ENCODE measurements around the gene NIPAL4.

The NIPAL4 gene

GRCh38 chr5:157506981-157507780, 47.2 kb downstream of the NIPAL4 start:
- Mint-ChIP-seq H3K9me3 (no peaks in the 10 kb centered on the region), H3K27me3 (peaks cover 1% of the 10 kb centered on the region), H3K4me3 (no peak overlapping the region), H3K4me1 (ENCODE audit: low read depth) (peaks cover 55% of the 10 kb centered on the region), H3K27ac (no peak overlapping the region), H3K36me3 (ENCODE audit: low read depth) (peaks cover 92% of the 10 kb centered on the region)
- intact Hi-C loops (cut with micrococcal nuclease): loop anchor here (10.0 kb wide), 1 partner anchor 58 kb away; no protein-coding TSS in a partner anchor

- intact Hi-C loops (cut with micrococcal nuclease): loop anchor here (10.0 kb wide), 1 partner anchor 56 kb away; no protein-coding TSS in a partner anchor
- Mint-ChIP-seq H3K27me3 (peaks cover 1% of the 10 kb centered on the region), H3K4me1 (ENCODE audit: low read depth) (peaks cover 49% of the 10 kb centered on the region), H3K9me3 (no peaks in the 10 kb centered on the region), H3K36me3 (ENCODE audit: low read depth) (peaks cover 92% of the 10 kb centered on the region), H3K4me3 (no peak overlapping the region), H3K27ac (no peak overlapping the region)
Observed at GRCh38 chr5:157509093-157509492, 49.1 kb downstream of the NIPAL4 start.

- Mint-ChIP-seq H3K4me1 (ENCODE audit: low read depth) (peaks cover 45% of the 10 kb centered on the region), H3K9me3 (no peaks in the 10 kb centered on the region), H3K27me3 (peaks cover 1% of the 10 kb centered on the region), H3K4me3 (no peak overlapping the region), H3K36me3 (ENCODE audit: low read depth) (peaks cover 92% of the 10 kb centered on the region), H3K27ac (no peak overlapping the region)
- intact Hi-C loops (cut with micrococcal nuclease): loop anchor here (10.0 kb wide), 1 partner anchor 55 kb away; no protein-coding TSS in a partner anchor
Observed at GRCh38 chr5:157509587-157509986, 49.6 kb downstream of the NIPAL4 start.

GRCh38 chr5:157510682-157511081, 50.7 kb downstream of the NIPAL4 start:
- Mint-ChIP-seq H3K4me3 (no peak overlapping the region), H3K27me3 (peaks cover 1% of the 10 kb centered on the region), H3K9me3 (no peaks in the 10 kb centered on the region), H3K27ac (no peak overlapping the region), H3K36me3 (ENCODE audit: low read depth) (peaks cover 92% of the 10 kb centered on the region), H3K4me1 (ENCODE audit: low read depth) (peaks cover 35% of the 10 kb centered on the region)
- intact Hi-C loops (cut with micrococcal nuclease): loop anchor here (10.0 kb wide), 1 partner anchor 204 kb away; no protein-coding TSS in a partner anchor

DNA sequence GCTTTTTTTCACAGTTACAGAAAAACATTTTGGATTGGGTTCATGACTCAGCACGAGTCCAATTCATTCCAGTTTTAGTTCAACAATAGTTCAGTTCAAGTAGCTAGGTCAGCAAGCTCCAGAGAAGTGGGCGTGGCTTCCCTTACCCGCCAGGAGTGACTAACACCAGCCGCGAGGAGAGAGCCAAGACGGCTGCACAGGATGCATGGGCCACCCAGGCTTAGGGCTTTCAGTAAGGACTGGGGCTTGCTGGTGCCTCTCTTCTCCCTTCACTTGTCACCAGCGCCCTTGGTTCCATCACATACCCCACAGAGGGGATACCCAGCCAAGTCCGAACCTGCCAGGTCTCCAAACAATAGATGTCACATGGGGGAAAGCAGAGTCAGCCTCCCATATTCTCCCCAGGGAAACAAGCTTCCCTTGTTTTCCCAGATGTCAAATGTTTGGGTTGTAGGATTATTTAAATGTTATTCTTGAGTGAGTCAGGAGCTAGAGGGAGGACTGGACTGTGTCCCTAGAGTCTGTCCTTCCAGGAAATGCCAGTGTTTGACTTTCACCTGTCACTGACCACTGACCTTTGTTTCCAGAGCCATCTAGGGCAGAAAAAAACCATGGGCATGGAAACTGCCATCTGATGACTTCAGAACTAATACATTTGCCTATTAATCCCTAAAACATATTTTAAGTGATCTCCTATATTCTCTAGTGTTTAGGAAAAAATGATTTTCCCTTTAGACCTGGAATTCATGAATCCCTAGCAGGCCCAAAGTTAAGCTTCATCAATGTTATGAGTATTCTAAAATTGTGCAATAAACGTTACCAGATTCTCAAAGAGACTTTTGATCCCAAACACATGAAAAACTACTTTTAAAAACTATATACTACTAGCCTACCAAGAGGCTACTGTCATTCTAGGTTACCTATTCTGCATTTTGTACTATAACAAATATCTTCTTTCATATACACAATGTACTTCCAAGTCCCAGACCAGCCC, 51.9 kb downstream of the NIPAL4 start:
- intact Hi-C loops (cut with micrococcal nuclease): loop anchor here (10.0 kb wide), 1 partner anchor 203 kb away; no protein-coding TSS in a partner anchor
- H3K9me3 Mint-ChIP-seq: no peaks in the 10 kb centered on the region
- H3K27ac Mint-ChIP-seq: peak overlapping the region; percentile 64
- peaks cover 22% of the 10 kb centered on the region for H3K4me1 Mint-ChIP-seq (ENCODE audit: low read depth)
- no peaks in the 10 kb centered on the region for H3K27me3 Mint-ChIP-seq
- peaks cover 92% of the 10 kb centered on the region for H3K36me3 Mint-ChIP-seq (ENCODE audit: low read depth)
- no peak overlapping the region for H3K4me3 Mint-ChIP-seq

DNA sequence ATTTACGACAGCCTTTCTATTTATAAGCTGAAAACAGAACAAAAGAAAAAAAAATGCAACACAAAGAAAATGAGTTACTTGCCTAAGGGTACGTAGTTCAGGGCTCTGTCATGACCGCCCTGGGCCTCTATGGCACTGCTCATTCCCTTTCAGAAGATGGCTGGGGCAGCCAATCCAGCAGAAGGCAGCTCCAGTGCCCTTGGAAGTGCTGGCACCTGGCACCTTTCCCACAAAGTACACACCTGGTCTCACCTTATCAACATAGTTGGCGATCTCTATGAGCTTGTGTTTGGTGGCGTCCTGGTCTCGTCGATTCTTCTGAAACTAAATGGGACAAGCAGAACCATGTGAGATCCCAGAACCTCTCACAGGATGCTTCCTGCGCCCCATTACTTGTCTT, 53.2 kb downstream of the NIPAL4 start:
- intact Hi-C loops (cut with micrococcal nuclease): loop anchor here (10.0 kb wide), 1 partner anchor 202 kb away; no protein-coding TSS in a partner anchor
- Mint-ChIP-seq H3K4me1 (ENCODE audit: low read depth) (peaks cover 19% of the 10 kb centered on the region), H3K27ac (no peak overlapping the region), H3K9me3 (no peaks in the 10 kb centered on the region), H3K27me3 (no peaks in the 10 kb centered on the region), H3K4me3 (no peak overlapping the region), H3K36me3 (ENCODE audit: low read depth) (peaks cover 92% of the 10 kb centered on the region)

- Mint-ChIP-seq H3K9me3 (no peaks in the 10 kb centered on the region), H3K4me1 (ENCODE audit: low read depth) (peaks cover 14% of the 10 kb centered on the region), H3K27ac (no peak overlapping the region), H3K4me3 (no peak overlapping the region), H3K27me3 (no peaks in the 10 kb centered on the region), H3K36me3 (ENCODE audit: low read depth) (peaks cover 88% of the 10 kb centered on the region)
- intact Hi-C loops (cut with micrococcal nuclease): loop anchor here (10.0 kb wide), 1 partner anchor 200 kb away; no protein-coding TSS in a partner anchor
Observed at GRCh38 chr5:157514974-157515373, 55.0 kb downstream of the NIPAL4 start.

DNA sequence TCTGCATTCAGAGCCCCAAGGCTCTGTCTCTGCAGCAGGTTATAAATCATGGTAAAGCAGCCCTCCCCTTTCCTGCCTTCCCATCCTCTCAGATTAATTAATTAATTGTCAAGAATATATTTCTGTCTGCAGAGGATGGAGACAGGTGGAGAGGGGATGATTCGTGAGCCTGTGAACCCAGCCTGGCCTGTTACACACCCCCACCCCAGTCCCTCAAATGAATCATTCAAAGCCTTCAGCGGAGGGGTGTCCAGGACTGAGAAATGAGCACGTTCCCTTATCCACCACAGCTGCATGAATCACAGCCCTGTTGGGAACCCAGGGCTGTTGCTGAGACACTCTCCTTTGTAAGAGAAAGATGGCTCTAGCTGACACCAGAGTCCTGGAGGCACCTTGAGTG, 56.0 kb downstream of the NIPAL4 start:
- peaks cover 87% of the 10 kb centered on the region for H3K36me3 Mint-ChIP-seq (ENCODE audit: low read depth)
- intact Hi-C loops (cut with micrococcal nuclease): loop anchor here (10.0 kb wide), 1 partner anchor 199 kb away; no protein-coding TSS in a partner anchor
- H3K9me3 Mint-ChIP-seq: no peaks in the 10 kb centered on the region
- H3K27ac Mint-ChIP-seq: no peak overlapping the region
- peaks cover 14% of the 10 kb centered on the region for H3K4me1 Mint-ChIP-seq (ENCODE audit: low read depth)
- no peaks in the 10 kb centered on the region for H3K27me3 Mint-ChIP-seq
- no peak overlapping the region for H3K4me3 Mint-ChIP-seq

GRCh38 chr5:157516626-157517325, 56.8 kb downstream of the NIPAL4 start:
- intact Hi-C loops (cut with micrococcal nuclease): loop anchor here (10.0 kb wide), 1 partner anchor 198 kb away; no protein-coding TSS in a partner anchor
- no peaks in the 10 kb centered on the region for H3K27me3 Mint-ChIP-seq
- H3K4me3 Mint-ChIP-seq: no peak overlapping the region
- no peaks in the 10 kb centered on the region for H3K9me3 Mint-ChIP-seq
- peaks cover 18% of the 10 kb centered on the region for H3K4me1 Mint-ChIP-seq (ENCODE audit: low read depth)
- H3K36me3 Mint-ChIP-seq (ENCODE audit: low read depth): peaks cover 94% of the 10 kb centered on the region
- H3K27ac Mint-ChIP-seq: no peak overlapping the region

- intact Hi-C loops (cut with micrococcal nuclease): loop anchor here (10.0 kb wide), 1 partner anchor 196 kb away; no protein-coding TSS in a partner anchor
- no peaks in the 10 kb centered on the region for H3K9me3 Mint-ChIP-seq
- H3K4me3 Mint-ChIP-seq: no peak overlapping the region
- H3K4me1 Mint-ChIP-seq (ENCODE audit: low read depth): peaks cover 8% of the 10 kb centered on the region
- no peak overlapping the region for H3K27ac Mint-ChIP-seq
- peaks cover 92% of the 10 kb centered on the region for H3K36me3 Mint-ChIP-seq (ENCODE audit: low read depth)
- no peaks in the 10 kb centered on the region for H3K27me3 Mint-ChIP-seq
Observed at GRCh38 chr5:157518963-157519362, 59.0 kb downstream of the NIPAL4 start.

DNA sequence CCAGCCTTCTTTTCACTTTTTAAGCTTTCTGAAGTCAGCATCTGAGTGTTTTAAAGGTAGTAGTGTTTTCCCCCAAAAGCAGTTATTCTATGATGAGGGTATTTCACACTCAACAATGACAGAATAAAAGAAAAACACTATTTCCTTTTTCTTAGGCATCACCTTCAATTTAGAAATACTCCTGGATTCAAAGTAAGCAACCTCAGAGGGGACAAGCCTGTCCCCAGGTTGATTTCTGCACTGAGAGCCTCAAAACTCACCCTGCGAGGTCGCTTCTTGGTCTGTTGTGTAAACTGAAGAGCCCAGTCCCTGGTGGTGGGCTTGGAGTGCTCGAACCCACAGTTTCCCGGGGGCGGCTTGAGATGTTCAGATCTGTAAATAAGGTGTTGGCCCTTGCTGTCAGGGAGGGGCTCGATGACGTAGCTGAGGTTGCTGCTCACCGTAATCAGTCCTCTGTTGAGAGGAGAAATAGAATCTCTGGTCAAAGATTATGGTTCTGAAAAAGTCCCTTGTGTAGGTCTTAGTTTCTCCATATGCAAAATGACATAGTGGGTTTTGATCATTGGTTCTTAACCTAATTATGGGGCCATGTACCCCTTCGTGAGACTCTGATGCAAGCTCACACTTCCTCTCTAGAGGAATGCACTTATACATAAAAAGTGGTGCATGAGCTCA, 59.7 kb downstream of the NIPAL4 start:
- Mint-ChIP-seq H3K4me1 (ENCODE audit: low read depth) (peaks cover 8% of the 10 kb centered on the region), H3K9me3 (no peaks in the 10 kb centered on the region), H3K27me3 (no peaks in the 10 kb centered on the region), H3K27ac (no peak overlapping the region), H3K36me3 (ENCODE audit: low read depth) (peaks cover 89% of the 10 kb centered on the region), H3K4me3 (no peak overlapping the region)
- intact Hi-C loops (cut with micrococcal nuclease): loop anchor here (10.0 kb wide), 1 partner anchor 195 kb away; no protein-coding TSS in a partner anchor

GRCh38 chr5:157520911-157521703, 61.1 kb downstream of the NIPAL4 start:
- intact Hi-C loops (cut with micrococcal nuclease): no loop called here
- H3K36me3 Mint-ChIP-seq (ENCODE audit: low read depth): peaks cover 86% of the 10 kb centered on the region
- no peaks in the 10 kb centered on the region for H3K27me3 Mint-ChIP-seq
- H3K4me1 Mint-ChIP-seq (ENCODE audit: low read depth): peaks cover 8% of the 10 kb centered on the region
- no peaks in the 10 kb centered on the region for H3K9me3 Mint-ChIP-seq
- no peak overlapping the region for H3K4me3 Mint-ChIP-seq
- no peak overlapping the region for H3K27ac Mint-ChIP-seq
